Keratinocyte (primary cell): ENCODE measurements around the gene MYT1.

Source experiments
- CTCF ChIP-seq, 3 experiments: IDR thresholded peaks in 1 of 3; conservative IDR thresholded peaks in 1 of 3; optimal IDR thresholded peaks in 1 of 3; 2 replicates in 2 of 3; 3 replicates in 1 of 3; pipeline versions ENCODE3 to v1.5.1; 2011; ENCODE audit warnings: low read length in 3 of 3, mild to moderate bottlenecking in 3 of 3, moderate library complexity in 2 of 3, control low read depth in 1 of 3, inconsistent platforms in 1 of 3; ENCODE audit not compliant: insufficient read depth in 2 of 3; ENCODE audit errors: extremely low read depth in 1 of 3
- EZH2 ChIP-seq: IDR thresholded peaks from one replicate; pipeline ENCODE4 v1.6.1; 2012; ENCODE audit warnings: inconsistent platforms, mild to moderate bottlenecking, low read length, moderate library complexity

GRCh38 chr20:64220891-64221527, 56.8 kb downstream of the MYT1 start:
- no peak for TF ChIP-seq CTCF (optimal IDR thresholded peaks at IDR 0.05 in 1 of 3, IDR thresholded peaks at IDR 0.05 in 1 of 3, conservative IDR thresholded peaks at IDR 0.05 in 1 of 3; ENCODE audit: extremely low read depth in 1 of 3, insufficient read depth in 2 of 3, low read length in 3 of 3)
- TF ChIP-seq EZH2, result no peak
